Nephron progenitor cell (in vitro differentiated cells): Measurements from ENCODE around the gene GRB2.
"Not testable (repeated sequence)": the region's sequence is repeated elsewhere in the genome, so short reads cannot be mapped to it uniquely, and the experiment has no call there.

ENCODE experiments used
- DNase-seq: peaks from one replicate; pipeline ENCODE4 v3.0.0; 2021
- H3K27ac Mint-ChIP-seq: 2 replicates; pipeline ENCODE4 v1.8.0; 2021; ENCODE audit warnings: mild to moderate bottlenecking, moderate library complexity, mixed read lengths
- H3K27me3 Mint-ChIP-seq: 2 replicates; pipeline ENCODE4 v1.8.0; 2021; ENCODE audit warnings: mild to moderate bottlenecking, low read depth, mixed read lengths; ENCODE audit not compliant: poor library complexity
- H3K36me3 Mint-ChIP-seq: 2 replicates; pipeline ENCODE4 v1.8.0; 2021; ENCODE audit warnings: low read depth, mixed read lengths
- H3K4me1 Mint-ChIP-seq: 2 replicates; pipeline ENCODE4 v1.8.0; 2021; ENCODE audit warnings: mixed read lengths
- H3K4me3 Mint-ChIP-seq: 2 replicates; pipeline ENCODE4 v1.8.0; 2021; ENCODE audit warnings: mild to moderate bottlenecking, moderate library complexity, mixed read lengths
- H3K9me3 Mint-ChIP-seq: 2 replicates; pipeline ENCODE4 v1.8.0; 2021; ENCODE audit warnings: mild to moderate bottlenecking, moderate library complexity, mixed read lengths
- CTCF ChIP-seq: fragments of 200-600 bp; sonication (generic); IDR thresholded peaks from 2 replicates; pipeline ENCODE4 v1.5.0; 2021; ENCODE audit warnings: antibody characterized with exemption

The GRB2 gene

GRCh38 chr17:75373280-75373679, 32.2 kb downstream of the GRB2 start:
- TF ChIP-seq CTCF: no peak
- Mint-ChIP-seq H3K4me1 (peaks cover 18% of the 10 kb centered on the region), H3K36me3 (peaks cover 30% of the 10 kb centered on the region), H3K9me3 (no peaks in the 10 kb centered on the region), H3K4me3 (no peak overlapping the region), H3K27ac (no peak overlapping the region), H3K27me3 (no peaks in the 10 kb centered on the region)
- DNase-seq: no peak

GRCh38 chr17:75371981-75372380, 33.5 kb downstream of the GRB2 start:
- no peak for DNase-seq
- Mint-ChIP-seq H3K27me3 (no peaks in the 10 kb centered on the region), H3K27ac (no peak overlapping the region), H3K4me1 (peaks cover 24% of the 10 kb centered on the region), H3K9me3 (no peaks in the 10 kb centered on the region), H3K36me3 (peaks cover 22% of the 10 kb centered on the region), H3K4me3 (no peak overlapping the region)
- TF ChIP-seq CTCF: no peak

- Mint-ChIP-seq H3K4me3 (no peak overlapping the region), H3K27me3 (no peaks in the 10 kb centered on the region), H3K27ac (no peak overlapping the region), H3K9me3 (no peaks in the 10 kb centered on the region), H3K36me3 (peaks cover 18% of the 10 kb centered on the region), H3K4me1 (peaks cover 24% of the 10 kb centered on the region)
- DNase-seq: no peak
- no peak for TF ChIP-seq CTCF
Measured at GRCh38 chr17:75371339-75371738, 34.1 kb downstream of the GRB2 start.

- DNase-seq: no peak
- Mint-ChIP-seq H3K36me3 (peaks cover 16% of the 10 kb centered on the region), H3K27ac (peak overlapping the region; percentile 79), H3K9me3 (no peaks in the 10 kb centered on the region), H3K27me3 (no peaks in the 10 kb centered on the region), H3K4me1 (peaks cover 32% of the 10 kb centered on the region), H3K4me3 (no peak overlapping the region)
- no peak for TF ChIP-seq CTCF
Measured at GRCh38 chr17:75370286-75370915, 35.1 kb downstream of the GRB2 start.

GRCh38 chr17:75367838-75368789, 37.4 kb downstream of the GRB2 start:
- not testable (repeated sequence) for H3K36me3 Mint-ChIP-seq, H3K27me3 Mint-ChIP-seq, H3K9me3 Mint-ChIP-seq, H3K4me3 Mint-ChIP-seq, DNase-seq
- Mint-ChIP-seq H3K27ac (peak overlapping the region; percentile 76), H3K4me1 (peaks cover 53% of the 10 kb centered on the region)

GRCh38 chr17:75367312-75367711, 38.2 kb downstream of the GRB2 start:
- no peak overlapping the region for H3K27ac Mint-ChIP-seq
- H3K36me3 Mint-ChIP-seq: peaks cover under 1% of the 10 kb centered on the region
- H3K4me1 Mint-ChIP-seq: peaks cover 61% of the 10 kb centered on the region
- no peak for DNase-seq
- TF ChIP-seq CTCF: no peak
- H3K4me3 Mint-ChIP-seq: no peak overlapping the region
- no peaks in the 10 kb centered on the region for H3K9me3 Mint-ChIP-seq
- H3K27me3 Mint-ChIP-seq: no peaks in the 10 kb centered on the region
